ENCODE results near the gene LPCAT1.

GRCh38 chr5:1536871-1537602 lies 13.3 kb upstream of the LPCAT1 start:
- TF ChIP-seq CTCF (conservative IDR thresholded peaks at IDR 0.05; ENCODE audit: low read depth in 2 of 2) (no peak), ZNF331 (CRISPR knock-in tag; IDR thresholded peaks at IDR 0.05; ENCODE audit: low read depth) (no peak), POLR2AphosphoS5 (IDR thresholded peaks at IDR 0.05; ENCODE audit: low read depth) (no peak), STAT1 (IDR thresholded peaks at IDR 0.05; ENCODE audit: unreplicated experiment) (no peak), REST (IDR thresholded peaks at IDR 0.05; ENCODE audit: unreplicated experiment) (no peak), EZH2phosphoT487 (IDR thresholded peaks at IDR 0.05; ENCODE audit: unreplicated experiment) (no peak), EZH2 (IDR thresholded peaks at IDR 0.05; ENCODE audit: low read depth, unreplicated experiment) (no peak), ZNF462 (CRISPR knock-in tag; IDR thresholded peaks at IDR 0.05) (no peak), CREB1 (CRISPR knock-in tag; IDR thresholded peaks at IDR 0.05; ENCODE audit: low read depth) (no peak), NANOG (IDR thresholded peaks at IDR 0.05; ENCODE audit: borderline replicate concordance) (no peak)

Measured in GM23338 (cell line).